GM21717 (cell line): ENCODE results near the gene CCDC68.
"Not testable (repeated sequence)": the region's sequence is repeated elsewhere in the genome, so short reads cannot be mapped to it uniquely, and the experiment has no call there.

Source experiments
- ATAC-seq: cut with Tn5 transposase; IDR thresholded peaks from one replicate; pipeline ENCODE4 v1.9.1; 2021; ENCODE audit warnings: mild to moderate bottlenecking, moderate library complexity; ENCODE audit not compliant: unreplicated experiment

Gene CCDC68

DNA sequence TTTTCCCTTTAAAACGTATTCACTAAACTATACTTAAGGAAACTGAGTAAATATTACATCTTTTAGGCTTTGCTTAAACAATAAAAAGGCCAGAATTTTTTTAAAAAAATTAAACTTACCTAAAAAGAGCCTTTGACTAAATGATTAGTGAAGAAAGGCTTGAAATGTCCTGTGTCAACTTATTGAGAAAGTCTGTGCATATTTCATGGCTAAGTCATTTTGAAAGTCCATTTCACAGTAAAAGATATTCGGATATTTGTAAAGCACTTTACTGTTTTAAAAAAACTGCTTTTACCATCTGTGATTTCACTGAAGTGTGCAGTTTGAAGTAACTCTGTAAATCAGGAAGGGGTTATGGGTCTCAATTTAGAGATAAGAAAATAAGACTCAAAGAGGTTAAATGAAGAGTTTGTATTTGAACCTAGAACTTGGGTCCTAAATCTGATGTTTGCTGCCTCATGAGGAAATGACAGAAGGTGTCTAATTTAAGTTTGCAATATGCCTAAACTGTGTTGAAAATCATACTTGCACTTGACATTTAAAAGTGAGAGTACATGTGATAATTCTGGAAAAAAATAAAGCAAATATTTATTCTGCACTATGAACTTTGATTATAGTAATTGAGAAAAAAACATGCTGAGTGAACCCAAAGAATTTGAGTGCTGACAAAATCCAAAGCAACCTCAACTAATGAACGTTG, 80.5 kb downstream of the CCDC68 start:
- no peak for ATAC-seq

DNA sequence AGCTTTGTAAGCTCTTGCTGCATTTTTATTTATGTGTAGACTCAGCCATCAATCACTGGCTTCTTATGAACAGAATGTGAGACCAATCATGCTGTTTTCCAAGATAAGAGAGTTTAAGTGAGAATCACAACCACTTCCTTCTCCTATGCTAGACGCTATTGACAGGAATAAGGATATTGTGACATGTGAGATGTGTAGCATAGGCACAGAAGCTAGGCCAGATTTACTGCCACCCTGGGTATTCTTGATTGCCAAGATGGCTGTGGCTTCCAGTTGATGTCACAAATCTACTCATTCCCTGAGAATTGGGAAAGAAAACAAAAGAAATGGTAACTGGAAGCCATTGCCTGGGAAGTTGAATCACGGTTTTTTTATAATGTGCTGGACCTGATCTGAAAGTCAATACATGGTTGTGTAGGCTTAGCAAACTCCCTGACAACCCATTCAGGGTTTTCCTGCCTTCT, 81.1 kb downstream of the CCDC68 start:
- ATAC-seq, result no peak

DNA sequence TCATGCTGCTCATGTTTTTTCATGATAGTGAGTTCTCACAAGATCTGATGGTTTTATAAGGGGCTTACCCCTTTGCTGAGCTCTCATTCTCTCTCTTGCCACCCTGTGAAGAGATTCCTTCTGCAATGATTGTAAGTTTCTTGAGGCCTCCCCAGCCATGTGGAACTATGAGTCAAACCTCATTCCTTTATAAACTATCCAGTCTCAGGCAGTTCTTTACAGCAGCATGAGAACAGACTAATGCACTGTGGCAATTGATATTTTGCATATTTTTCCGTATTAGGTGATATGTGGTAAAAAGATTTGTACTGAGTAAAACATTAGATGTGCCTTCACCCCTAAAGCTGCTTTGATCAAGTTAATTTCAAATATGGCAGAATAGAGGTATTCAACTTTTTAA, 82.2 kb downstream of the CCDC68 start:
- no peak for ATAC-seq

DNA sequence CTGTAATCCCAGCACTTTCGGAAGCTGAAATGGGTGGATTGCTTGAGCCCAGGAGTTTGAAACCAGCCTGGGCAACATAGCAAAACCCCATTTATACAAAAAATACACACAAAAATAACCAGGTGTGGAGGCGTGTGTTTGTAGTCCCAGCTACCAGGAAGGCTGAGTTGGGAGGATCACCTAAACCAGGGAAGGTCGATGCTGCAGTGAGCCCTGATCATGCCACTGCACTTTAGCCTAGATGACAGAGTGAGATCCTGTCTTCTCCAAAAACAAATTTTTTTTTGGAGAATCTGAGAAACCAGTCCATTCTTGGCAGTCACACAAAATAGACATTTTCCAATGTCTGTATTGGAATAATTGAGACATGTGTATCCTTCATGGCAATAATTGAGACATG, 84.2 kb downstream of the CCDC68 start:
- no peak for ATAC-seq

DNA sequence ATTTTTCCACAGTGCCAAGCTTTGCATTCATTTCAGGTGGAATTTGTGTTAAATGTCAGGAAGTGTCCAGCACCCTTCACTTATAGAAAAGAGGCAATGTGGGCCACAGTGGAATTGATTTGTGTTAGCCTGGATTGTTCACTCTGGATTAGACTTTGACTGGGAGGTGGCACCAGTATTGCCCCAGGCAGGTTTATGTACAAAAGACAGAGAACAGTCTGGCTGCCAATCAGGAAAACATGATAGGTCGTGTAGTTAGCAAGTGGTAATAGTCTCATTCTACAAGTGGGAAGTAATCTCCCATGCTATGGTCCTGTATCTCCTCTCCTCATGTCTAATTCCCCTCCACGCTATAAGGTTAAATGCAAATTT, 85.4 kb downstream of the CCDC68 start:
- no peak for ATAC-seq

DNA sequence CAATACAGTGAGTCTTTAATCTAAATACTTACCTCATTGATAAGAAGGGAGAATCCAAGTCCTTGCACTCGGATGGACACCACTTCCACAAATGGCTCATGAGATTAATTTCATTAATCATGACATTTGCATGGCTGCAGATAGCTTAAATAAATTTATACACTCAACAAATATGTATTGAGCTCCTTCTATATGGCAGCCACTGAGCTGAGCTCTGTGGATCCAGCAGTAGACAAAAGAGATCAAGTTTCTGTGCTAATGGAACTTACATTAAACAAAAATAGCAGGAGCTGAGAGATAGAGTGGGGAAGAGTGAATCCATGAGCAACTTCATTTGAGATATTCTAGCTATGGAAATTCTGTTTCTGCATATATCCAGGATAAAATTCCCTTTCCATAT, 86.6 kb downstream of the CCDC68 start:
- no peak for ATAC-seq

DNA sequence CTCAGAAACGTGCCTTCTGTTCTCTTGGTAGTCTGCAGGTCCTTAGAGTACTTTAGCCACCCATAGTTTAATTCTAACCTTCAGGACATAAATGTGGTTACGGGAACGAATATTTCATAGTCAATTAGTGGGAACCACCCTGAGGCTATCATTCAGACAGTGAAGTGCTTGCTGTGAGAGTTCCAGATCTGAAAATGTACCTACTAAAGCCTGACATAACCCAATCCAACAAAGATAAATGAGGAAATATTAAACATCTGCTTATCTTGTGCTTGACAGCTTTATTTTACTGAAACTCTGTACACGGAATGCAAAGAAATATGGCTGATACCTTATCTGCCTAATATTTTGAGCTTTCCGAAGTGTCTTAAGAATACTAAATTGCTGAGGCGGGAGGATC, 88.0 kb downstream of the CCDC68 start:
- ATAC-seq, result no peak

DNA sequence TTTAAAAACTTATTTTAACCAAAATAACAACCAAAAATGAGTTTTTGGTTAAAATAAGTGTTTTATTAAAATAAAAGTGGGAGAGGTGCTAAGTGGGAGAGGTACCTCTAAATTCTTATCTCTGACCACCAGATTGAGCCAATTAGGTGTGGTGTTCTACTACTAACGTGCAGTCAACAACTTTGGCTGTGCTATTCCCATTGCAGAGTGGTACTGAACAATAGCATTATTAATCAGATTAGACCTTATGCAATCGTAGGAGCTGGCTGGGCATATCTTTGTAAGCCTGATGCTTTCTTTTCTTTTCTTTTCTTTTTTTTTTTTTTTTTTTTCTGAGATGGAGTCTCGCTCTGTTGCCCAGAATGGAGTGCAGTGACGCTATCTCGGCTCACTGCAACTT, 92.1 kb downstream of the CCDC68 start:
- no peak for ATAC-seq

DNA sequence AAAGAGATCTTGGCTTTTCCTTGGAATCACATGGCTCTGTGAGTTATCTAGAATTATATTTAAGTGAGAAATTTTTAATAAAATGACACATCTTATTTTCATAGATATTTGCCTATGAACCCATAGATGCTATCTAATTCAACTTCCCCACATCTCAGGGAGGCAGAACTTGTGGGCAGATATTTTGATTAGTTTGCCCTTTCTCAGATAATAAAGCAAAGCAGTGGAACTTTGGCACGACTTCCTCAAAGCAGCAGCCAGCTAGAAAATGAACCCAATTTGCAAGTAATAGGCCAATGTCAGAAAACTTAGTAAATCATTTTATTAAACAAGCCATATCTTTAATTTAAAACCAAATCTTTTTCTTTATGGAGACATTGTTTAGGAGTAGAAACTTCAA, 98.3 kb downstream of the CCDC68 start:
- no peak for ATAC-seq

DNA sequence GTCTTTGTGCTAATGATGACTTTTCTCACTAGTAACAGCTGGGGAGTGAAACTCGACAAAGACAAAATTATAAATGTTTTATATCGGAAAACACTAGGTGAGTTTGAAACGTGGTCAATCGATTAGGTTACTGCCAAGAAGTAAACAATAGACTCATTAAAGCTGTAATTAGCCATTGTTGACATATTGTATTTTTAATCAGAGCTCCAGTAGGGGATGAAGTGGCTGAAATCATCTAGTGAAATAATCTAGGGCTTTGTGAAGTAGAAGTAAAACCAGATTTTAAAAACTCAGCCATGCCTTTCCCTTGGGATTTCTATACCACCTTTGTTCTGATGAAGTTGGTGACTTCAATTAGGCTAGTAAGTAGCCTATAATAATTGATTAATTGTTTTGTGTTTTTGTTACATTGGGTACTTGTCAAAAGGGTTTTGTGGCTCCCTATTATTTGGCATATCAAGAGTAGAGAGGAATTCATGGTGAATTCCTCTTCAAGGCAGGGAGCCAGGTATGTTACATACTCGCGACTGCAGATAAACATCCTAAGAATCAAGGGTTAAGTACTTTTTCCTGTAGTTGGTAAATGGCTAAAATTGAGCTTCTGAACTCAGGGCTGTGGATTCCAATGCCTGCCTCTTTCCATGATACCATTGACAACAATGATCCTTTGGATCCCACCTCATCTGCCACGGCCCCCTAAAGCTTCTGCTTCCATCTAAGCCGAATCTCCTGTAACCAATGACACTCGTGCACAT, 99.4 kb downstream of the CCDC68 start:
- no peak for ATAC-seq

DNA sequence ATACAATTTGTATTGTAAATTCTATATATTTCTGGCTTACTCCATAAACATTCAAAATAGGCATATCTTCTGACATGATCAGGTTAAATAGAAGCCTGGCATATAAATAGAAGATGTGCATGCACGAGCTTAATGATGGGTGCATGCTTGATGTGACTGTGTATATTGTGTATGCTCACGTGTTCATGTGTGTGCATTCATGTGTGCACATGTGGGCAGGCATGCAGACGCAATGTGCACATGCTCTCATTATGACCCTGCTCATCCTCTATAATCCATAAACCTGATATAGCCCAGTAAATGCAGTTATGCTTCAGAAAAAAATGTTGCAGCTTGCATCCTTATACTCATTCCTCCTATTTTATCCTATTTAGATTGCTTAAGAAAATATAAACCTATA, 101.8 kb downstream of the CCDC68 start:
- no peak for ATAC-seq

DNA sequence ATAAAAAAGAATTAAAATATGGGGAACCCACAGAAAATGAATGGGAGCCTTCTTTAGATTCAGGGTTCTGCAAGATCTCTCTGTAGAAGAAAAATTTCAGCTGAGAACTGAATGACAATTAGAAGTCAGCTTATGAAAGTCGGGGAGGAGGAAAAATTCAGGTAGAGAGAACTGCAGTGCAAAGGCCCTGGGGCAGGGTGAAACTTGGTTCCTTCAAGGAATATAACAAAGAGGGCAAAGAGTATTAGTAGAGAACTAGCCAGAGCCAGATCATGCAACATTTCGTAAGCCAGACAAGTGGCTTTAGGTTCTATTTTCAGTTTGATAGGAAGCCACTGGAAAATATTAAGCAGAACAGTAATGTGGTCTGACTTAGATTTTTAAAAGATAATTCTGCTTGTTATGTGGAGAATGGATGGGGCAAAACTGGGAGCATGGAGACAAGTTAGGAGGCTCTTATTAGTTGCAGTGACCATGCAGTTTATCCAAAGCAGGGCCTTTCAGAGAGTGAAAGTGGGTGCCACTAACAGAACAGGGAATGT, 103.1 kb downstream of the CCDC68 start:
- ATAC-seq, result no peak

DNA sequence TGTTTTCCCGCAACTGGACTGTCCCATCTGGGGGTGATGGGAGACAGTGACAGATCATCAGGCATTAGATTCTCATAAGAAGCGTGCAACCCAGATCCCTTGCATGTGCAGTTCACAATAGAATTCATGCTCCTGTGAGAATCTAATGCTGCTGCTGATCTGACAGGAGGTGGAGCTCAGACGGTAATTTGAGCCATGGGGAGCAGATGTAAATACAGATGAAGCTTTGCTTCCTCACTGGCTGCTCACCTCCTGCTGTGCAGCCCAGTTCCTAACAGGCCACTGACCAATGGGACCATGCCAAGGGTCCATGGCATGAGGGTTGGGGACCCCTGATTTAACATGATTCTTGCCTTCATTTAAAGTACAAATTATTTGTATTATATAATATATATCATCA, 104.2 kb downstream of the CCDC68 start:
- not testable (repeated sequence) for ATAC-seq

DNA sequence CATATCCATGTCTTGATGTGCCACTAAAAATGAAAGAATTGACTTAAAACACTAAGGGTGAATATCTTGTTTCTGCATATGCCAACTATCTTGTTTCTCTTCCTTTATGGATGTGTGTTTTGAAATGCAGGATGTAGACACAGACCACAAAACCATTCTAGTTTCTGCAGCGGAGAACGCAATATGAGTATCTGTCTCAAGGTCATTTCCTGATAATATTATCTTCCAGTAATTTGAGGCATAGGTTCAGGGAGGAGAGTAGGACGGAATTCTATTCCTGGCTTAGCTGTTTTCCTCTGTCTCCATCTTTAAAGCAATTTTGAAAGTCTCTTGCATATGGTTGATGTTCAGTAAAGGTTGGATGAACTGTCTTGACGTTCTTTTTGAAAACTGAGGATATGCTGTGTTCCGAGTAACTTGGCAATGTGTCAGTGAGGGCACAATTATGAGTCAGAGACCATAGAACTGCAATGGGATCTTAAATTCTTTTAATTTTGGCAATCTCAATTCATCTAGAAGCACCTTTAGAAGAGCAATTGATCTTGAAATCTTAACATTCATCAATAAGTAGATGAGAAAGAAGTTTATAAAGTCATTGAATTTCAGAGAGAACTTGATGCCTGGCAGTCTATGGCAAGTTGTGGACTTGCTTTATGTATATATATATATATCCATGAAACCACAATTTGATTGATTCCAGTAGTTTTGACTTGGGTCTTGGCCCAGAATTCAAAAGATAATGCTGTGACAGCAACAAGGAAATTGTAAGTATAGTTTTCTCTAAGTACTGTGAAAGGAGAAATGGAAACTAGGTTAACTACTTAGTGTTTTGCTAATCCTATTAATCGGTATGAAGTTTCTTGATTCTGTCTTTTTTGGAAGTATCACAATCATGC, 106.2 kb downstream of the CCDC68 start:
- no peak for ATAC-seq
